Endometrial microvascular endothelial cells (primary cell): ENCODE results near the gene ITPKA. TPM values are rescaled to one million over a fixed set of nuclear protein-coding genes. Genes with fewer than 3 reads are reported as not detected.

Experiments used
- in situ Hi-C: cut with HindIII; loops from 2 replicates; pipeline ENCODE4 v1.10.0; 2017; ENCODE audit warnings: low sequenced_read_pairs, low pct_unique_long_range_greater_than_20kb; ENCODE audit errors: inconsistent ontology term
- total RNA-seq: library from RNA; depleted of rRNA; stranded (reverse); fragments of >200 nt; gene quantifications from one replicate; pipeline ENCODE4 v1.2.3, GENCODE V29; 2015; ENCODE audit errors: inconsistent ontology term

Gene ITPKA
- total RNA-seq, 1 donor from 2014 or later = 0.37 TPM

DNA sequence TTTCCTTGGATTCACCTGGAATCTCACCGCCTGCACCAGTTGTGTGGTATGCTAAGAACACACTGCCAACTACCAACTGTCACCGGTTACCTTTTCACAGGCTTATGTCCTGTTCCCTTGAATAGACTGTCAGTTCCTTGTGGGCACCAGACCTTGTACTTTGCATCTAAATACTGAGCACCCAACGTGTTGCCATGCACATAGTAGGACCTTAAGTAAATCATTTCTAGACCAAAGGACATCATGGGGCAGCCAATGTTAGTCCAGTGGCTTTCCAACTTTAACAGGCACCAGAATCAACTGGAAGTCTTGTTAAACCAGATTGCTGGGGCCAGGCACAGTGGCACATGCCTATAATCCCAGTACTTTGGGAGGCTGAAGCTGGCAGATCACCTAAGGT is 51.5 kb downstream of the ITPKA start:
- in situ Hi-C loops = no loop called here

DNA sequence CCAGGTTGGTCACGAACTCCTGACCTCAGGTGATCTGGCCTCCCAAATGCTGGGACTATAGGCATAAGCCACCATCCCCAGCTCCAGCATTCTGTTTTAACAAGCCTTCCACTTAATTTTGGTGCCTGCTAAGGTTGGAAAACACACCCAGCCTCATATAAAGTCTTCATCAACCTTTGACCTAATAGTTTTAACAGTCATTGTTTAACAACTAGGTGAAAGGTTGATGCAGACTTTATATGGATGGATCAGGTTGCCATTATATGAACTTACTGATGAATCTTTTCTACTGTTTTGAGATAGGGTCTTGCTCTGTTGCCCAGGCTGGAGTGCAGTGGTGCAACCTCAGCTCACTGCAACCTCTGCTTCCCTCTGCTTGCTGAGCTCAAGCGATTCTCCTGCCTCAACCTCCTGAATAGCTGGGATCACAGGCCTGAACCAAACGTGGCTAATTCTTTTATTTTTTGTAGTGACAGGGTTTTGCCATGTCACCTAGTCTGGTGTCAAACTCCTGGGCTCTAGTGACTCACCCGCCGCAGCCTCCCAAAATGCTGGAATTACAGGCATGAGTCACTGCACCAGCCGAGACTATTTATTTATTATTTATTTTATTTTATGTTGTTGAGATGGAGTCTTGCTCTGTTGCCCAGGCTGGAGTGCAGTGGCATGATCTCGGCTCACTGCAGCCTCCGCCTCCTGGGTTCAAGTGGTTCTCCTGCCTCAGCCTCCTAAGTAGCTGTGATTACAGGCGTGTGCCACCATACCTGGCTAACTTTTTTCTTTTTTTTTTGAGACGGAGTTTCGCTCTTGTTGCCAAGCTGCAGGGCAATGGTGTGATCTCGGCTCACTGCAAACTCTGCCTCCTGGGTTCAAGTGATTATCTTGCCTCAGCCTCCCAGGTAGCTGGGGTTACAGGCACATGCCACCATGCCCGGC is 53.4 kb downstream of the ITPKA start:
- in situ Hi-C loops = no loop called here

DNA sequence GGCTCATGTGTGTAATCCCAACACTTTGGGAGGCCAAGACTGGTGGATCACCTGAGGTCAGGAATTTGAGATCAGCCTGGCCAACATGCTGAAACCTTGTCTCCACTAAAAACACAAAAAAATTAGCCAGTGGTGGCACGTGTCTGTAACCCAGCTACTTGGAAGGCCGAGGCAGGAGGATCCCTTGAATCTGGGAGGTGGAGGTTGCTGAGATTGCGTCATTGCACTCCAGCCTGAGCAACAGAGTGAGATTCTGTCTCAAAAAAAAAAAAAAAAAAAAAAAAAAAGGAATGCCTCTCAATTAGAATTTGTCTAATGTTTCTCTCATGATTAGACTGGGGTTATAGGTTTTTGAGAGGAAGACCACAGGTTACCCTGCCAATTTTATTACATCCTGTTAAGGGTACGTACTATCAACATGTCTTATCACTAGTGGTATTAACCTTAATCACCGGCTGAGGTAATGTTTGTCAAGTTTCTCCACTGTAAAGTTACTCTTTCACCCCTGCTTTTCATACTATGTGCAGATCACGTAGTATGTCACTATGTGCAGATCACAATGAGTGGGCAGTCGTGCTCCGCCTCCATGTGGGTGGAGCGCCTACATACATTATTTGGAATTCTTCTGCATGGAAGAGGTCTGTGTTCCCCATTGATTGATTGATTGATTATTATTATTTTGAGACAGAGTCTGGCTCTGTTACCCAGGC is 56.5 kb downstream of the ITPKA start:
- in situ Hi-C loops = no loop called here

Other genes starting within 250 kb of the ITPKA start
- 28.6 TPM for gene OIP5, start 161.3 kb upstream of the ITPKA start, total RNA-seq
- gene NUSAP1, start 161.0 kb upstream of the ITPKA start, total RNA-seq = 107 TPM
- 25.8 TPM for gene NDUFAF1, start 91.4 kb upstream of the ITPKA start, total RNA-seq
- 29.8 TPM for gene RTF1, start 76.8 kb upstream of the ITPKA start, total RNA-seq
- 0.65 TPM for gene LTK, start 20.0 kb downstream of the ITPKA start, total RNA-seq
- gene RPAP1, start 50.4 kb downstream of the ITPKA start, total RNA-seq = 31.2 TPM
- gene TYRO3, start 65.3 kb downstream of the ITPKA start, total RNA-seq = 9.2 TPM
- gene MGA, start 166.5 kb downstream of the ITPKA start, total RNA-seq = 11.4 TPM